DMS53 (cell line): Measurements from ENCODE around the gene BTBD19.
"Not testable (repeated sequence)": the region's sequence is repeated elsewhere in the genome, so short reads cannot be mapped to it uniquely, and the experiment has no call there.

Experiments
- DNase-seq: peaks from one replicate; lab custom pipeline; 2025; lab: John Stamatoyannopoulos, UW

The BTBD19 gene, protein sequence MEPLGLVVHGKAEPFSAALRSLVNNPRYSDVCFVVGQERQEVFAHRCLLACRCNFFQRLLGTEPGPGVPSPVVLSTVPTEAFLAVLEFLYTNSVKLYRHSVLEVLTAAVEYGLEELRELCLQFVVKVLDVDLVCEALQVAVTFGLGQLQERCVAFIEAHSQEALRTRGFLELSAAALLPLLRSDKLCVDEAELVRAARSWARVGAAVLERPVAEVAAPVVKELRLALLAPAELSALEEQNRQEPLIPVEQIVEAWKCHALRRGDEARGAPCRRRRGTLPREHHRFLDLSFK

DNA sequence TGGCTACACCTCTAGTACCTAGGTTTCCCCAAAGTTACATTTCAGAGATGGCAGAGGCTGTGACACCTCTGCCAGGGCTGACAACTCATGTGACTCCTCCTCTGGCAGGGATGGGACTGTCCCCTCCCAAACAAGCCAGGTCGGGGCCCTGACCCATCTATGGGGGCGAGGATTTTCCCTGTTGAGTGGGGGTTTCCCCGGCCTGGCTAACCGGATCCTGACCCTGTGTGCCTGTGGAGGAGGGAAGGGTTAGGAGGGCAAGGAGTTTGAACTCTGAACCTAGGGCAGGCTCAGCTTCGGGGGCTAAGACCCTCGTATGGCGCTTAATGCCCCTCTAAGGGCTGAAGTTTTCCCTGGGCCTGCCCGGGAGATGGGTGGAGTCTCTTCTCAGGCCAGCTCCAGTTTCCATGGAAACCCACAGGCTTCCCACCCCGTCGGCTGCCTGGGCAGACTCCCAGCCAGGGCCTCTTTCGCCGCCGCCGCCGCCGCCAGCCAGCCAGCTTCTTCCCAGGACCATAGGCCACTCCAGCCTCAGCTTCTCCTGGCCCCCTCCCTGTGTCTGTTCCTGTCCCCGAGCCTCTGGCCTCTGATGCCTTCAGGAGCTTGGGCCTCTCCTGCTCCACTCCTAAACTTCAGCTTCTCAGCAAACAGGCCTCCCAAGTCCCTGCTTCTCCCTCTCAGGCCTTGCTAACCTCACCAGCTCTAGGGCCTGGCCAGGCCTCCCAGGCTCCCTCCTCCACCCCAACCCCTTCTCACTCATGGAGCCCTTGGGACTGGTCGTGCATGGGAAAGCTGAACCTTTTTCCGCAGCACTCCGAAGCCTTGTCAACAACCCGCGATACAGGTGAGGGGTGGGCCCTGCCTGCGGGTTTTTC lies at the start of gene BTBD19:
Gene BTBD19, plus strand, starts transcription at position 461 of the 875 bp plus-strand sequence. Its CDS starts 298 bp downstream, at position 759.
- DNase-seq: peak; percentile 52

DNA sequence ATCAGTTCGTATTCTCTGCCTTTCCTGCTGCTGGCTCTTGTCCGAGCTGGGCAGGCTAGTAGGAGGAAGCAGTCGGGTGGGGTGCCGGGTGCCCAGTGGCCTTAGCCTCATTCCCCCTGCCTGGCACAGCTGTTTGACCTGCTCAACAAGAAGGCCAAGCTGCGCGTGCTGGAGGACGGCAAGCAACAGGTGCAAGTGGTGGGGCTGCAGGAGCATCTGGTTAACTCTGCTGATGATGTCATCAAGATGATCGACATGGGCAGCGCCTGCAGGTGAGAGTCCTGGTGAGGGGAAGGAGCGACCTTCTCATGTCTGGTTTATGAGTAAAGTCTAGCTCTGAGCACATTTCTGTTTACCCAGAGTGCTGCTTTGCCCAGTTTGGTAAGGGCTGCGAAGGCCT lies 49.2 kb upstream of the BTBD19 start:
- DNase-seq: peak; percentile 59

DNA sequence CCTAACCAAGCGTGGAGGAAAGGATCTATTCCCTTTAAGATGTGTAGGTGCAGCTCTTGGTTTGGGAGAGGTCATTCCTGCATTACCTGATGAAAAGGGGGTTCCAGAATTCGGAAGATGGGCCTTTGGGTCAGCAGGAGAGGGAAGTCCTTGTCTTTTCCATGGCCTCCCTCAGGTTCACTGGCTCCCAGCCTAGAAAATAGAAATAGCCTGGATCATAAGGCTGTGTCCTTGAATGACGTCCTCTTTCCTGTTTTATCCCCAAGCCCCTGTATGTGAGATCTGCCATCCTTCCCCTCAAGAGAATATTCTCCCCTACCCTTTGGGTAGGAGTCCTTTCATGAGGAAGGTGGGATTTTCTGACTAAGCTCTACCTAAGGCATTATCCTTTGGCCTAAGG lies 47.4 kb upstream of the BTBD19 start:
- DNase-seq: no peak

DNA sequence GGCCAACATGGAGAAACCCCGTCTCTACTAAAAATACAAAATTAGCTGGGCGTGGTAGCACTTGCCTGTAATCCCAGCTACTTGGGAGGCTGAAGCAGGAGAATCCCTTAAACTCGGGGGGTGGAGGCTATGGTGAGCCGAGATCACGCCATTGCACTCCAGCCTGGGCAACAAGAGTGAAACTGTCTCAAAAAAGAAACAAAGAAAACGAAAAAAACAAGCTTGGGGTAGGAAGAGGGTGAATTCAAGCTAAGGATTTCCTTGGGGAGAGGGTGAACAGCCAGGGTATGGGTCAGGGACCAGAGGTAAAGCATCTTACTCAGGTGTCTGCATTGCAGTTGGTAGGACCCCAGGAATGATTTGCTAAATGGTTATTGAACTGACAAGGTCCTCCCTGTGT lies 41.9 kb upstream of the BTBD19 start:
- DNase-seq: not testable (repeated sequence)

DNA sequence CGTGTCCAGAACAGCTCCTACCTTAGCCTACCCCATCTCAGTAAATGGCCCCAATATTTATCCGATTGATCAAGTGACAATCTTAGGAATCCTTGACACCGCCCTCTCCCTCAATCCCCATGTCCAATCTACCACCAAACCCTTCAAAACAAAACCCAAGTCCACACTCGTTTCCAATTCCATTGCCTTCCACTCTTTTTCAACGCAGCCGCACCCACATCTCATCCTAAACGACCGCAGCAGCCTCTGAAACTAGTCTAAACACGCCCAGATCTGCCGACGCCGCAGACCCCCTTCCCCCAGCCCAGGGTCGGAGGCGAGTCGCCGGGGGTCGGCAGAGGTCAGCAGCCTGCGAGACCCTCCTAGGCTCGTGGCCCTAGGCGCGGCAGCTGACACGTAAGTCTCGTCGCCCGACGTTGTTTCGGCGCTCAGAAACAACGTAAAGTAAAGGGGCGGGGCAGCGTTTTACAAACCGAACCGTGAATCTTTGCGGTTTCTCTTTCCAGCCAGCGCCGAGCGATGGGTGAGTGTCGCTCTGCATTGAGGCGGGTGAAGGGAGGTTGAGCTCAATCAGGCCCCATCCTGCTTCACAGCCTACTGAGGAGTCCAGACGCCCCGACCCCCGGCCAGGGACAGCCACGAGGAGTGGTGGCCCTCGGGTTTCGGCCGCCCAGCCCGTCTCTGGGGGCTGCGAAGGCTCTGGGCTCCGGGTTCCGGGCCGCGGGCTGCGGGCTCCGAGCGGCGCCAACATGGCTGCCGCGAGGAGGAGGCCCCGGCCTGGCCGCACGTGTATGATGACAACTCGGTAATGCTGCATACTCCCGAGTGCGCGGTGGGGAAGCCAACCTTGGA lies 33.0 kb upstream of the BTBD19 start, which contains the start of gene RPS8:
Gene RPS8, plus strand, starts transcription at position 463 of the 852 bp plus-strand sequence. Its CDS starts 57 bp downstream, at position 520.
- DNase-seq: peak; percentile 98

DNA sequence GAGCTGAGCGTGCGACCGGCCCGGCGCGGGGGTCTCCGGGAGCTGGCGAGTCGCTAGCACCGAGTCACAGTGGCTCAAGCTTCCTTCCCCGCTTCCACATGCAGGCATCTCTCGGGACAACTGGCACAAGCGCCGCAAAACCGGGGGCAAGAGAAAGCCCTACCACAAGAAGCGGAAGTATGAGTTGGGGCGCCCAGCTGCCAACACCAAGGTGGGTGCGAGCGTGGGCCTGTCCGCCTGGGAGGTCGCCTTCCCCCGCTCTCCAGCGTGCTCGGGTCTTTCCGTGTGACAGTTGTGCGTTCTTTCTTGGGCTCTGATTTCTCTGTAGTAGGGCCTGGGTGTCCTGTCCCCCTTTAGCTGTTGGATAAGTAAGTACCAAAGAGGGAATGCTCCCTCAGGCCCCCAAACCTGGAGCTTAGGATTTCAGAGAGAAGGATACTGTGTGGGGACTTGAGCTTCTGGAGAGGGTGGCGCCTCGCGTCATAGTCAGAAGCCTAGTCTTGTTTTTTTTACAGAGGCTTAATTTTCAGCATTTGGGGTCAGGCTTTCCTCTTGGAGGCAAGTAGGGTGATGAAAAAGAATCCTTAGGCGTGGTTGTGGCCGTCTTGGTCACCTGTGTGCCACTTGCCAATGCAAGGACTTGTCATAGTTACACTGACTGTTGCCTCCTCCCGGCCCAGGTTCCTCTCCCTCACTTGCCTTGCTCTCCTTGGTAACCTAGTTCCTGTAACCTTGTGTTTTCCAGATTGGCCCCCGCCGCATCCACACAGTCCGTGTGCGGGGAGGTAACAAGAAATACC lies 32.2 kb upstream of the BTBD19 start:
- peak; percentile 62 for DNase-seq

DNA sequence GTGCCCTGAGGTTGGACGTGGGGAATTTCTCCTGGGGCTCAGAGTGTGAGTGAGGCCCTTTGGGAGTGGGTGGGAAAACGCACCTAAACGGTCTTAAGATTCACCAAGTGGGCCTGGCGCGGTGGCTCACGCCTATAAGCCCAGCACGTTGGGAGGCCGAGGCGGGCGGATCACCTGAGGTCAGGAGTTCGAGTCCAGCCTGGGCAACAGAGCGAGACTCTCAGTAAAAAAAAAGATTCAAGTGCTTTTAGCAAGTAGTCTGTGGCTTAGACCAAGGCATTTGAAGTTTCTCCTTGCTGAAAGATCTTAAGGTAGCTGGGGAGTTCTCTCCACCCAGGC lies 31.6 kb upstream of the BTBD19 start:
- no peak for DNase-seq

DNA sequence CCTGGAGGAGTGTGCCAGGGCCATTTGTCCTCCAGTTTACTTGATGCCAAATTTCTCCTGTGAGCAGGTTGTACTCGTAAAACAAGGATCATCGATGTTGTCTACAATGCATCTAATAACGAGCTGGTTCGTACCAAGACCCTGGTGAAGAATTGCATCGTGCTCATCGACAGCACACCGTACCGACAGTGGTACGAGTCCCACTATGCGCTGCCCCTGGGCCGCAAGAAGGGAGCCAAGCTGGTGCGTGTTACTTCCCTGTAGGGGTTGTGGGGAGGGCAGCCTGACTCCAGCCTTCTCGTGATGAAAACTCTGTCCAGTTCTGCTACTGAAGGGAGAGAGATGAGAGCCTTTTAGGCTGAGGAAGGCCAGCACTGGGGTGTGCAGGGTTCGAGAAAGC lies 30.8 kb upstream of the BTBD19 start:
- DNase-seq: no peak

DNA sequence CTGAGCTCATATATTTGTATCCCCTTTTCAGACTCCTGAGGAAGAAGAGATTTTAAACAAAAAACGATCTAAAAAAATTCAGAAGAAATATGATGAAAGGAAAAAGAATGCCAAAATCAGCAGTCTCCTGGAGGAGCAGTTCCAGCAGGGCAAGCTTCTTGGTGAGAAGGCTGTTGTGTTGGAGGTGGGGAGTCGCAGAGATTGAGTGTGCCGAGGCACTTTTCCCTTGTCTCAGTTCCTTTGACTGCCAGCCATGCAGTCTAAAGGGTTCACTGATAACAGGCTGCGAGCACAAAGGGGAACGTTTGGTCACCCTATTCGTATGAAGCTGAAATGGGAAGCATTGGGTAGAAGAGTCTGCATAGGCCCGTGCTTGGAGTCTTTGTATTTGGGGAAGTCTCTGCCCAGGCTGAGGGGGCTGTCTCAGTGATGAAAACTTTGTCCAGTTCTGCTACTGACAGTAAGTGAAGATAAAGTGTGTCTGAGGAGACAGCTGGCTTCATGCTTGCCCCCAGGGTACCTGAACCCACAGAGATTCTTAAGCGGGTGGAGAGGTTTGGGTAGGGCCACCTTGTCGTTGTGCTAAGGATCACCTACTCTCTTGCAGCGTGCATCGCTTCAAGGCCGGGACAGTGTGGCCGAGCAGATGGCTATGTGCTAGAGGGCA lies 30.2 kb upstream of the BTBD19 start:
- DNase-seq: no peak

DNA sequence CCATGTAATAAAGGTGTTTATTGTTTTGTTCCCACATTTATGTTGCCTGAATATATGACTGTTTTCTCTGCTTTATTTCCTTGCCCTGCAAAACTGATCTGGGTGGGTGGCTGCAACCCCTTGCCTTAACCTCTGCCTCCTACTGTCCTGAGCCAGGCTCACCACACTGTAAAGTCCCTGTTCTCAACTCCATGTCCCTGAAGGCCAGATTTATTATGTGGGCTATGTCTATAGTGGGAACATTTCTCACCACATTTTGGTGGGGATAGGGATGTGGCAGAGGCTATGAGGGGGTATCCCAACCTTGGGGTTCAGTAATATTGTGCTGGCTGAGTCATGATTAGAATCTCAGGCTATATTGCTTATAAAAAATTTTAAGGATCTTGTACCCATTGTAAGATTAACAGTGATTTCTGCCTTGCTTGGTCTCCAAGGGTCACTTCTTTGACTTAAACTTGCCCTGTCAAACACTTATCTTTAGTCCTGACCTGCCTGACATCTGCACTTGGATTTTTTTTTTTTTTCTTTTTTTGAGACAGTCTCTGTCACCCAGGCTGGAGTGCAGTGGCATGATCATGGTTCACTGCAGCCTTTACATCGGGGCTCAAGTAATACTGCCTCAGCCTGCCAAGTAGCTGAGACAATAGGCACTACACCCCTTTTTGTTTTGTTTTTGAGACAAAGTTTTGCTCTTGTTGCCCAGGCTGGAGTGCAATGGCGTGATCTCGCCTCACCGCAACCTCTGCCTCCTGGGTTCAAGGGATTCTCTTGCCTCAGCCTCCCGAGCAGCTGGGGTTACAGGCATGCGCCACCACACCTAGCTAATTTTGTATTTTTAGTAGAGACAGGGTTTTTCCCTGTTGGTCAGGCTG lies 29.4 kb upstream of the BTBD19 start:
- DNase-seq: no peak

DNA sequence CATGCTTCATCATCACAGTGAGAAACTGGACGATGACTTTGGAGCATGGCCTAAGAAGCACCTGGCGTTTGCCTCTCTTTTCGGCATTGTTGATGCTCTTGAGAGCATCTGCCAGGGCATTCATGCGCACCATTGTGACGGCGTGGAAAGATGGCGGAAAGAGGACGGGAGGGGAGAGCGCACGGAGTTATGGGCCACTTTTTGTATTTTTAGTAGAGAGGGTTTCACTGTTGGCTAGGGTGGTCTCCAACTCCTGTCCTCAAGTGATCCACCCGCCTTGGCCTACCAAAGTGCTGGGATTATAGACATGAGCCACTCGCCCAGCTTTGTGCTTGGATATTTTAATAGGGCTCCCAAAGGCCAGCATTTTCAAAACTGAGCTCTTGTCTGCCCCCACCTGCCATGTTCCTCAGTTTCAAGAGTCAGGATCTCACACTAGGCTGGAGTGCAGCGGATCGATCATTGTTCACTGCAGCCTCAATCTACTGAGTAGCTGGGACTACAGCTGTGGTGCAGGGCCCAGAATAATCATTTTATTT lies 27.7 kb upstream of the BTBD19 start:
- DNase-seq: peak; percentile 44

DNA sequence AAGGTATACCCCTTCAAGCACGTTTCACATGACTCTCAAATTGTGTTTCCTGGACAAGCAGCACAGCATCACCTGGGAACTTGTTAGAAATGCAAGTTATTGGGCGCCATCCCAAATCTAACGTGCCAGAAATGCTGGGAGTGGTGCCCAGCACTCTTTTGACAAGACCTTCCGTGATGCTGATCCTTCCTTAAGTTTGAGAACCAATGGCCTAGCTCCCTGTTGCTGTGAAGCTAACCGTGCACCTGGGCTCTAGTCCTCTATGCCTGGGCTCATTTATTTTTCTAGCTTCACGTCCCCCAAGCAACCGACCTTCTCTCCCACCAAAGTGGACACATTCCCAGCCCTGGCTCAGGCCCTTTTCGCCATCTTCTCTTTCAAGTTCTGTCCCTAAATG lies 24.6 kb upstream of the BTBD19 start:
- DNase-seq: no peak

DNA sequence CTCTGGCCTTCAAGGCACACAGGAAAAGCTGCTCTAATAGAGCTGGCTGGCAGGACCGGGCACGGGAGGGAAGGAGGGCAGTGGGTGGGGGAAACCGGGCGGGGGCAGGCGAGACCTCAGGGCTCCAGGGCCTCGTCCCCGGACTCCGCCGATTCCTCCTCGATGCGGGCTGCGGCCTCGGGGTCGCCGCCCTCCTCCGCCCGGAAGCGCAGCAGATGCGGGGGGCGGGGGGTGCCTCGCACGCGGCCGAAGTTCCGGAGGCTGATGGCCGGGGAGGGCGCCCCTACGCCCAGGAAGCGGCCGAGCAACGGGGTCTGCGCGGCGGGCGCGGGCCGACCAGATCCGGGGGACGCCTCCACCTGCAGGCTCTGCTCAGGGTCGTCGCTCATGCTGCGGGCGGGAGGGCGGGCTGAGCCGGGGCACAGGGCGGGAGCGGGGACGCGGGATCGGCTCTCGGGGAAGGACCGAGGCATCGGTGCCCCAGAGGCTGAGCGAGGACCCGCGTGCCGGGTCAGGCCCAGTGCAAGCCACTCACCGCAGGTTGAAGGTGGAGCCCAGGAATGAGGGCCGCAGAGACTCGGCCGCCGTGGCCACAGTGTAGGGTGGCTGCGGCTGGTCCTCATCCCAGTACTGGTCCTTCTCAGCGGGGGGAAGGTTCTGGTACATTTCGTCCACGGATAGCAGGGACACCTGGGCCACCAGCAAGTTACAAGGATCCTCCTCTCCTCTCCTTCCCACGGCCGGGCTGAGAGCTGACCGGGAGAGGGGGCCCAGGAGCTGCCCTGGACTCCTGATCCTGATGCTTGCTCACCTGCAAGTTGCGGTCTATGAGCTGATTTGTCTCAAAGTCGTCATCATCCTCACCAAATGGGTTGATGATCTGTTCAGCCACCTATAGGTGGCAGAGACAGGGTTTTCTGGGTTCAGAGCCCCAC lies 24.0 kb upstream of the BTBD19 start:
- DNase-seq: peak; percentile 75

DNA sequence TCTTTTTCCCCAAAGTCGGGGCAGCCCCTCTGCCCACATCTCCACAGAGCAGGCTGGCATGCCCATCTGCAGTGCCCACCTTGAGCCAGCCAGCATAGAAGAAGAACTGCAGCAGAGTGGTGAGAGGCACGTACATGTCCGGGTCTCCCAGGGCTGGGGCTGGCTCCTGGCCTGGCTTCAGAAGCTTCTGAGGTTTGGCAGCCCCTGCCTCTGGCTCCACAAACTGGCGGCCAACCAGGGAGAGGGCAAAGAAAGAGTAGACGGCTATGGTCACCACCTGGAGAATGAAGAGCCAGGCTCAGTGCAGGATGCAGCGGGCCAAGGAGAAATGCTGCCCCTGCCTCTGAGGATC lies 23.3 kb upstream of the BTBD19 start:
- DNase-seq: no peak

DNA sequence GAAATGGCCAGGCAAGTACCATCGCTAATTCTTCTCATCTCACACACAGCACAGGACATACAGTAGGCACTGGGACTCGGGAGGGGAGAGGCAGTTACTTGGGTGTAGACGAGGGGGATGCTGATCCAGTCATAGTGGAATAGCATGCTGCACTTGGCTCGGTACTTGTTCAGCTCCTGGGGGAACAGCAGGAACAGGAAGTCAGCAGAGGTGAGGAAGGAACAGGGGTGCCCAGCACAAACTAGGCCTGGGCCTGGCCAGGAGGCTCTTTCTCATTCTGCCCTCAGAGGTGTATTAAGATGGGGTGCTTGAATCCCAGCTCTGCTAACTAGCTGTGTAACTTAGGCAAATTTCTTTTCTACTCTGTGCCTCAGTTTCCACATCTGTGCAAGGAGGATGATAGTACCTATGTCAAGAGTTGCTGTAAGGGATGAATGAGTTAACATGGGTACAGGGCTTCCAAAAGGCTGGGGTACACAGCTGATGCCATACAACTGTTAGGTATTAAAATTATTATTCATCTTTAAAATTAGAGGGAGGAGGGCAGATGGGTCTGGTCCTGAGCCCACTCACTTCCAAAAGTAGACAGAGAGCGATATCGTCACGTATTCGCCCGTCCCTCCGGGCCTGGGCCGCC lies 22.7 kb upstream of the BTBD19 start:
- no peak for DNase-seq

DNA sequence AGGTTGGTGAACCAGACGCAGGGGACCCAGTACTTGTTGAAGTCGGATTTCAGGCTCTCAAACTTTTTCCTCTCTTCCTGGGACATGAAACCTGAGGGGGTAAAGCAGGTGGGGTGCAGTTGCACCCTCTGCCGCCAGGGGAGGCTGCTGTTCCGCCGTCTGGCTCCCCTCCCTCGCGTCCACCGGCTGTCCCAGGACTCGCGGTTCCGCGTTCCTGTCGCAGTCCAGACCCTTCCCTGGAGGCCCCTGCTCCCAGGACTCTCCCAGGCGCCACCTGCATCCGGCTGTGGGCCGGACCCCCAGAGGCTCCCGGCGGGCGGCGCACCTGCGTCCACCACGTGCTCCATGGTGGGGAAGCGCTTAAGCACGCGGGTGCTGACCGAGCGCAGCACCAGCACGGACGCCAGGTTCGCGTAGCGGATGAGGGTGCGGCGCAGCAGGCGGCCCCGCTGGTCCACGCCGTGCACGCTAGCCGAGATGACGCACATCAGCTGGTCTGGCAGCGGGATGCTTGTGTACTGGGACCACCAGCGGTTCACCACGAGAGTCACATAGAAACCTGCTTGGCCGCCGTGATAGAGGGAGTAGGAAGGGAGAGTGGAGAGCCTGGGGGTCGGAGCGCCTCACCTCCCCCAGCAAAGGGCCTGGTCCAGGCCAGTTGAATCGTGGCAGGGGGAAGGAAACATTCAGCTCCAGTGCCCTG lies 22.0 kb upstream of the BTBD19 start:
- DNase-seq: peak; percentile 93

DNA sequence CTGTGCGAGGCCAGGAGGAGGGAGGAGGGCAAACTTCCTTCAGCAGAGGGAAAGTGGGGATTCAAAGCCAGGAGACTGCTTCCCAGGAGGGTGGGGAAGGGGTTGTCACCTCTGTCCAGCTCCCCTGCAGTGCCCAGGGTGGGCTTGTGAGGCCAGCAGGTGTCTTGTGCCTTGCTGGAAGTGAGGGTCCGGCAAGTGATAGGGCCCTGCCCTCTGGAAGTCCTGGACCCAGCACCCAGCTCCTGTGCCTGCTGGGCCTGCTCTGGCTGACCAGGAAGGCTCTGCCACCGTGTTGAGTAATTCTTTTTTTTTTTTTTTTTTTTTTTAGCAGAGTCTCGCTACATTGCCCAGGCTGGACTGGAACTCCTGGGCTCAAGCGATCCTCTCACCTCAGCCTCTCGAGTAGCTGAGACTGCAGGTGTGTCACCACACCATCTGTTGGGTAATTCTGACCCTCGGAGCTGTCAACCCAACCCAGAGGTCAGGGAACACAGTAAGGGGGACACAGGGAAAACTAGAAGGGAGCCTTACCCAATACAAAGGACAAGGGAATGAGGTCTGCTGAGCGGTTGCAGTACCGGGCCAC lies 21.4 kb upstream of the BTBD19 start:
- no peak for DNase-seq
